HCT116 (cell line): ENCODE results near the gene PLAC8L1. TPM values are rescaled to one million over a fixed set of nuclear protein-coding genes. Genes with fewer than 3 reads are reported as not detected.

Source experiments
- ATAC-seq: fragments of 200-7000 bp; cut with Tn5 transposase; 2 replicates; pipeline ENCODE4 v1.9.1; 2020; ENCODE audit warnings: mild to moderate bottlenecking, moderate library complexity
- BruUV-seq: library from RNA; stranded (reverse); fragments of 400-500 nt; replicated peaks from 2 replicates; lab custom pipeline; 2021; lab: Mats Ljungman, UMichigan
- CTCF ChIA-PET: fragments of 300-600 bp; sonication (Branson Sonifier 250); formaldehyde crosslinking; loops from one replicate; lab custom pipeline; 2021; ENCODE audit warnings: antibody characterized with exemption; lab: Charles Lee
- POLR2A ChIA-PET: fragments of 300-600, 350-600 bp; sonication (Branson Sonifier 250); formaldehyde crosslinking; loops from one replicate; lab custom pipeline; 2021; ENCODE audit warnings: antibody characterized with exemption; lab: Charles Lee
- RAD21 ChIA-PET, 2 experiments: fragments of 300-600 bp; sonication (Branson Sonifier 250); formaldehyde crosslinking; loops; one replicate each; lab custom pipeline; 2023; ENCODE audit warnings: low total read pairs in 2 of 2; ENCODE audit not compliant: uncharacterized antibody in 2 of 2, unreplicated experiment in 2 of 2, low non-redundant PET in 1 of 2; lab: Charles Lee
- DNase-seq: peaks from one replicate; pipeline ENCODE4 v3.0.0-alpha.2; 2010; ENCODE audit warnings: low read depth, low spot score
- H2AFZ ChIP-seq: fragments of 200-600 bp; shearing (Covaris generic), sonication (generic); 2 replicates; pipeline ENCODE4 v1.6.1; 2017; ENCODE audit warnings: low read depth, mixed run types, mixed read lengths, antibody characterized with exemption, low read length; ENCODE audit not compliant: poor library complexity, severe bottlenecking
- H3K27ac ChIP-seq: 2 replicates; pipeline ENCODE4 v1.5.1; 2012; ENCODE audit warnings: low read depth, low read length
- H3K27me3 ChIP-seq: fragments of 200-600 bp; sonication (generic); 2 replicates; pipeline ENCODE4 v1.6.1; 2016; ENCODE audit warnings: mixed run types, low read length, mixed read lengths; ENCODE audit not compliant: insufficient read depth
- H3K36me3 ChIP-seq, 2 experiments: fragments of 200-500 bp in 1 of 2; fragments of 200-600 bp in 1 of 2; sonication (Bioruptor generic) in 1 of 2; sonication (generic) in 1 of 2; 2 replicates each; pipeline versions ENCODE4 v1.5.1 to v1.6.1; 2014 to 2016; ENCODE audit warnings: low read length in 2 of 2, inconsistent platforms in 1 of 2, mixed read lengths in 1 of 2, mixed run types in 1 of 2; ENCODE audit not compliant: insufficient read depth in 2 of 2, control insufficient read depth in 1 of 2
- H3K4me1 ChIP-seq, 2 experiments: fragments of 200-600 bp in 1 of 2; sonication (generic) in 1 of 2; 2 replicates each; pipeline versions ENCODE4 v1.5.1 to v1.6.1; 2012 to 2017; ENCODE audit warnings: low read length in 2 of 2, inconsistent platforms in 1 of 2, mild to moderate bottlenecking in 1 of 2, mixed read lengths in 1 of 2, mixed run types in 1 of 2, moderate library complexity in 1 of 2; ENCODE audit not compliant: insufficient read depth in 2 of 2, control insufficient read depth in 1 of 2
- H3K4me2 ChIP-seq: fragments of 200-600 bp; sonication (generic); 2 replicates; pipeline ENCODE4 v1.6.1; 2017; ENCODE audit warnings: mixed run types, low read length, mixed read lengths
- H3K4me3 ChIP-seq, 2 experiments: fragments of 200-600 bp in 1 of 2; sonication (generic) in 1 of 2; replicated peaks in 1 of 2; 2 replicates each; pipeline ENCODE4 v1.5.1; 2011 to 2016; ENCODE audit warnings: low read length in 2 of 2, control low read depth in 1 of 2, low read depth in 1 of 2, mild to moderate bottlenecking in 1 of 2, mixed read lengths in 1 of 2, mixed run types in 1 of 2
- H3K79me2 ChIP-seq: fragments of 200-600 bp; sonication (generic); 2 replicates; pipeline ENCODE4 v1.6.1; 2017; ENCODE audit warnings: mild to moderate bottlenecking, mixed run types, low read length, moderate library complexity, mixed read lengths; ENCODE audit not compliant: insufficient read depth
- H3K9ac ChIP-seq: fragments of 200-600 bp; sonication (generic); 2 replicates; pipeline ENCODE4 v1.6.1; 2016; ENCODE audit warnings: low read length, mixed read lengths
- H3K9me2 ChIP-seq: fragments of 200-600 bp; sonication (generic), shearing (Covaris generic); 2 replicates; pipeline ENCODE4 v1.6.1; 2017; ENCODE audit warnings: mixed run types, mild to moderate bottlenecking, moderate library complexity; ENCODE audit not compliant: insufficient read depth
- H3K9me3 ChIP-seq, 2 experiments: fragments of 200-500 bp in 1 of 2; fragments of 200-600 bp in 1 of 2; sonication (Bioruptor generic) in 1 of 2; sonication (generic) in 1 of 2; 2 replicates each; pipeline ENCODE4 v1.6.1; 2014 to 2017; ENCODE audit warnings: low read length in 2 of 2, mixed read lengths in 2 of 2, inconsistent platforms in 1 of 2, low read depth in 1 of 2, mild to moderate bottlenecking in 1 of 2, mixed run types in 1 of 2, moderate library complexity in 1 of 2; ENCODE audit not compliant: control insufficient read depth in 1 of 2, insufficient read depth in 1 of 2
- H4K20me1 ChIP-seq: fragments of 200-600 bp; sonication (generic), shearing (Covaris generic); 2 replicates; pipeline ENCODE4 v1.6.1; 2017; ENCODE audit warnings: mixed run types, mild to moderate bottlenecking, moderate library complexity; ENCODE audit not compliant: insufficient read depth
- ATF3 ChIP-seq: IDR thresholded peaks from 2 replicates; pipeline ENCODE4 v1.6.1; 2012
- CBX3 ChIP-seq: IDR thresholded peaks from 2 replicates; pipeline ENCODE4 v1.6.1; 2012; ENCODE audit warnings: low read depth
- CEBPB ChIP-seq: IDR thresholded peaks from 2 replicates; pipeline ENCODE4 v1.6.1; 2012; ENCODE audit warnings: low read depth
- CTCF ChIP-seq, 3 experiments: fragments of 200-600 bp in 1 of 3; sonication (generic) in 1 of 3; IDR thresholded peaks in 2 of 3; conservative IDR thresholded peaks in 1 of 3; 2 replicates each; pipeline ENCODE4 v1.5.1; 2012 to 2017; ENCODE audit warnings: low read depth in 2 of 3, low read length in 2 of 3, antibody characterized with exemption in 1 of 3, borderline replicate concordance in 1 of 3, control low read depth in 1 of 3, mild to moderate bottlenecking in 1 of 3, mixed read lengths in 1 of 3, mixed run types in 1 of 3, moderate library complexity in 1 of 3; ENCODE audit not compliant: insufficient read depth in 1 of 3
- EGR1 ChIP-seq: IDR thresholded peaks from 2 replicates; pipeline ENCODE4 v1.6.1; 2012; ENCODE audit warnings: low read depth
- EZH2 ChIP-seq: fragments of 200-600 bp; sonication (generic); IDR thresholded peaks from 2 replicates; pipeline ENCODE4 v1.6.1; 2017; ENCODE audit warnings: antibody characterized with exemption, mixed run types
- EZH2phosphoT487 ChIP-seq: fragments of 200-600 bp; IDR thresholded peaks from 2 replicates; pipeline ENCODE4 v1.6.1; 2018; ENCODE audit warnings: antibody characterized with exemption, borderline replicate concordance
- FOSL1 ChIP-seq: IDR thresholded peaks from 2 replicates; pipeline ENCODE4 v1.6.1; 2012; ENCODE audit warnings: low read depth
- MAX ChIP-seq: IDR thresholded peaks from 2 replicates; pipeline ENCODE4 v1.6.1; 2012
- POLR2AphosphoS5 ChIP-seq: IDR thresholded peaks from 2 replicates; pipeline ENCODE4 v1.6.1; 2011; ENCODE audit warnings: mild to moderate bottlenecking, low read depth, low read length, moderate library complexity
- REST ChIP-seq: IDR thresholded peaks from 2 replicates; pipeline ENCODE4 v1.6.1; 2012; ENCODE audit warnings: low read depth
- SIN3A ChIP-seq: IDR thresholded peaks from 2 replicates; pipeline ENCODE4 v1.6.1; 2012; ENCODE audit warnings: low read depth
- SP1 ChIP-seq: IDR thresholded peaks from 2 replicates; pipeline ENCODE4 v1.6.1; 2012; ENCODE audit warnings: low read depth
- SRF ChIP-seq: IDR thresholded peaks from 2 replicates; pipeline ENCODE4 v1.6.1; 2012; ENCODE audit warnings: low read depth
- TCF7L2 ChIP-seq: IDR thresholded peaks from 2 replicates; pipeline ENCODE4 v1.7.0; 2011; ENCODE audit warnings: borderline replicate concordance, inconsistent platforms; ENCODE audit not compliant: insufficient read depth, insufficient read length; ENCODE audit errors: extremely low read depth
- YY1 ChIP-seq: IDR thresholded peaks from 2 replicates; pipeline ENCODE4 v1.6.1; 2011; ENCODE audit warnings: low read length, low read depth, moderate library complexity, mild to moderate bottlenecking; ENCODE audit not compliant: insufficient replicate concordance; ENCODE audit errors: extremely low read depth
- ZBTB33 ChIP-seq: IDR thresholded peaks from 2 replicates; pipeline ENCODE4 v1.6.1; 2011; ENCODE audit warnings: mild to moderate bottlenecking, low read length, moderate library complexity; ENCODE audit not compliant: insufficient replicate concordance; ENCODE audit errors: extremely low read depth
- ZFX ChIP-seq: fragments of 450-650 bp; IDR thresholded peaks from 2 replicates; pipeline ENCODE4 v1.6.1; 2017
- ZNF274 ChIP-seq: fragments of 200-500 bp; sonication (Bioruptor generic); IDR thresholded peaks from 2 replicates; pipeline ENCODE4 v1.6.1; 2014; ENCODE audit warnings: mild to moderate bottlenecking, low read depth, low read length, inconsistent platforms
- intact Hi-C: fragments of 100-400 bp; cut with micrococcal nuclease; formaldehyde crosslinking; loops from 2 replicates; pipeline ENCODE4 v1.10.0; 2022
- total RNA-seq: library from RNA; stranded (reverse); gene quantifications from one replicate; pipeline ENCODE4 v1.2.1, GENCODE V29; 2021; ENCODE audit not compliant: unreplicated experiment

The PLAC8L1 gene
- total RNA-seq, 1 experiment from 2014 or later = 2.6 TPM

GRCh38 chr5:146068977-146069779 is 36.2 kb downstream of the PLAC8L1 start:
- no TSS peak for BruUV-seq
- ChIA-PET RAD21 (no interaction called here), POLR2A (no interaction called here), CTCF (no interaction called here)
- no peak for TF ChIP-seq SP1
- TF ChIP-seq POLR2AphosphoS5 = no peak
- TF ChIP-seq SIN3A = no peak
- TF ChIP-seq ATF3 = no peak
- no peak for TF ChIP-seq CEBPB
- no peak for TF ChIP-seq REST
- no peak for TF ChIP-seq SRF
- TF ChIP-seq ZNF274 = no peak
- no peak for TF ChIP-seq MAX
- no peak for TF ChIP-seq YY1
- no peak for TF ChIP-seq CTCF (IDR thresholded peaks at IDR 0.05 in 2 of 3, conservative IDR thresholded peaks at IDR 0.05 in 1 of 3; ENCODE audit: borderline replicate concordance in 1 of 3, insufficient read depth in 1 of 3, low read depth in 2 of 3, low read length in 2 of 3)
- no peak for TF ChIP-seq ZFX
- TF ChIP-seq FOSL1 = no peak
- TF ChIP-seq EGR1 = no peak
- TF ChIP-seq EZH2 = no peak
- TF ChIP-seq TCF7L2 = no peak
- TF ChIP-seq CBX3 = no peak
- no peak for TF ChIP-seq EZH2phosphoT487
- TF ChIP-seq ZBTB33 = no peak
- Histone ChIP-seq H3K27ac (no peak overlapping the region), H3K4me3 (no peak overlapping the region), H3K4me2 (no peak overlapping the region), H2AFZ (no peak overlapping the region), H3K79me2 (no peaks in the 10 kb centered on the region), H4K20me1 (no peaks in the 10 kb centered on the region), H3K9me3 (no peaks in the 10 kb centered on the region), H3K9ac (no peak overlapping the region), H3K27me3 (no peaks in the 10 kb centered on the region), H3K9me2 (no peaks in the 10 kb centered on the region), H3K36me3 (no peaks in the 10 kb centered on the region), H3K4me1 (no peaks in the 10 kb centered on the region)
- intact Hi-C loops = no loop called here
- ATAC-seq = no peak
- DNase-seq = no peak
